ENCODE data around the gene IRF2BP1. TPM values are rescaled to one million over a fixed set of nuclear protein-coding genes. Genes with fewer than 3 reads are reported as not detected.

Gene IRF2BP1
- total and polyA plus RNA-seq, 4 donors: 18.7 to 34.0 (median 30.1) TPM

DNA sequence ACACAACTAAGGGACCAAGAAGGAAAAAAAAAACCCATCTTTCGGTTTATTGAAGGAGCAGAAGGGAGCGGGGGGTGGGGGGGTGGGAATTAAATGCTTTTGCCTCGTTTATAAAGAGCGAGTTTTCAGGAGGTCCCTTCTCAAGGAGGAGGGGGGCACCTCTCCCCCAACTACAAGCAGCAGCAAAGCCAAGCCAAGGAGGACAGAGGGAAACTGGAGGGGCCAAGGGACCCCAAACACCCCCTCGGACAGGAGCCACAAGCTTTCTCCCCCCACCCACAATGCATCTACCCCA lies 2.4 kb downstream of the IRF2BP1 start:
- DNase-seq (ENCODE audit: low read depth in 4 of 6, low spot score in 6 of 6): no peak

DNA sequence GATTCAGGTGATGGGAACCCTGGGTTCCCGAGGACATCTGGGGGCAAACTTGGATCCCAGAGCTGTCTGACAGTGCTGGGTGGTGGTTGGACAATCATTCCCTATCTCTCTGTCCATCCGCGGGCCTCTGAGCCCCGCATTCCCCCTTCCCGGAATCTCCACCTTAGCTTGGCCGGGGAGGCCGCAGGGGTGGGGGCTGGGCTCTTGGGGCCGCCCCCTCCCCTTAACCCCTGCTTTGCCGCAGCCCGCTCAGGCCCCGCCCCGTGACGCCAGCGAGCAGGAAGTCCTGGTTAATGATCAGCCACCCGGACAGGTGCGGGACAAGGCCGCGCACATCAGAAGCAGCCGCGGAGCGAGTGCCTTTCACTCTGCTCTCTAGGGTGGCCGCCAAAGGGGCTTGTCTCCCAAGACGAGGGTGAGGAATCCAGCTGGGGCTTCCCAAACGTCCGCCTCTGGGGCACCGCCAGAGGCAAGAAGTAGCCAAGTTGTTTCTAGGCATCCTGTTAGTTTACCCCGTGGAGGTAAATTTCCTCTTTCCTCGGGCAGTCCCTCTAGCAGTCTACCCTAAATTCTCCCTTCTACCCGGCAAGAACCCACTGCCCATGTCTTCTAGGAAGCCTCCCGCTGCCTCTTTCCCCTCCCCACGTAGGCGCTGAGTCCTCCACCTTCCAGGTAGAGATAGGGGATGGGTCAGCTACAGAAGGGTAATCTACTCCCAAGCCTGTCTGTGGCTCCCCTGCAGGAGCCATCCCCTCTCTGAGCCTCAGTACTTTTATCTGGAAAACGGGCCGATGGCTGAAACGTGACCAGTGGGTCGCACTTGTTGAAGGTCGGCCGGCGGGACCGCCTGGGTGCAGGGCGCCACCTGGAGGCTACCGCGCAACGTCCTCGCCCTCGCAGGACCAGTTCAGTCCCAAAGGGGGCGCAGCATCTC lies 3.0 kb downstream of the IRF2BP1 start:
- H3K27ac ChIP-seq (ENCODE audit: low read depth, low read length): no peak overlapping the region
- WGBS (ENCODE audit: insufficient coverage): 8% methylated on average over 41 of the region's 47 CpGs

More for the DNA sequence above, 2.4 kb downstream of the IRF2BP1 start:
- H3K27me3 ChIP-seq (ENCODE audit: control insufficient read depth, insufficient read depth, low read length): no peaks in the 10 kb centered on the region
- H3K4me3 ChIP-seq (ENCODE audit: low read depth, low read length): peak overlapping the region; percentile 9
- peaks cover 49% of the 10 kb centered on the region for H3K4me1 ChIP-seq (ENCODE audit: control insufficient read depth, insufficient read depth, low read length)
- 20% methylated on average over 1 of the region's 5 CpGs for WGBS (ENCODE audit: insufficient coverage)
- H3K9me3 ChIP-seq (ENCODE audit: control insufficient read depth, insufficient read depth, low read length): no peaks in the 10 kb centered on the region
- H3K27ac ChIP-seq (ENCODE audit: low read depth, low read length): no peak overlapping the region
- H3K36me3 ChIP-seq (ENCODE audit: control insufficient read depth, insufficient read depth, low read length): peaks cover 38% of the 10 kb centered on the region

DNA sequence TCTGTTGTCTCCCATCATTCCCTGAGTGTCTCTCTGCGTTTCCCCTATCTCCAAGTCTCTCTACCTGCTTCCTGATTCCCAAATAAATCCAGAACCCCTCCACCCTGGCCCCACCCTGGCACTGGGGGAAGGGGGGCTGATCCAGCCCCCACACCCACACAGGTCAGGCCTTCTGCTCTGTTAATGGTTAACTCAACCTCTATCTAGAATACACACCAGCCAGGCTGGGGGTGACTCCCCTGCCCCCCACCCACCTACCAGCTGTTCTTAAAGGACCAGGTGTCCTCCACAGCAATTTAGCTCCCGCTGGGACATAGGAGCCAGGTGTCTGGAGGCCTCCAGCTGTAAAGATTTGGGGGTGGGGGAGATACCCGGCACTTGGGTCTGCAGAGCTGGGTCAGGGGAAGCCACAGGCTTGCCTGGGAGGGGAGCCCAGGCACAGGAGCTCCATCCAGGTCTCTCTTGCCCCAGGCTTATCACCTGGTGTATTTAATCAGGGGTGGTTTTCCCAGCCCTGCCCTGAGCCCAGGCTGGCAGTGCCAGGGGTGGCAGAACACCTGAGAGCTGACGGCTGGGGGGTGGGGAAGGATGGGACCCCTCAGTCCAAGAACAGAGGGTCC lies 3.9 kb downstream of the IRF2BP1 start:
- Histone ChIP-seq H3K4me1 (ENCODE audit: control insufficient read depth, insufficient read depth, low read length) (peaks cover 49% of the 10 kb centered on the region), H3K4me3 (ENCODE audit: low read depth, low read length) (no peak overlapping the region), H3K9me3 (ENCODE audit: control insufficient read depth, insufficient read depth, low read length) (no peaks in the 10 kb centered on the region), H3K27ac (ENCODE audit: low read depth, low read length) (no peak overlapping the region), H3K27me3 (ENCODE audit: control insufficient read depth, insufficient read depth, low read length) (peaks cover 3% of the 10 kb centered on the region), H3K36me3 (ENCODE audit: control insufficient read depth, insufficient read depth, low read length) (peaks cover 38% of the 10 kb centered on the region)
- DNase-seq (ENCODE audit: low read depth in 4 of 6, low spot score in 6 of 6): no peak
- WGBS (ENCODE audit: insufficient coverage): 42% methylated on average over 3 of the region's 4 CpGs

More for the DNA sequence above, 3.0 kb downstream of the IRF2BP1 start:
- H3K9me3 ChIP-seq (ENCODE audit: control insufficient read depth, insufficient read depth, low read length): no peaks in the 10 kb centered on the region
- peak in 2 of 6 donors; percentile 63 to 78 for DNase-seq (ENCODE audit: low read depth in 4 of 6, low spot score in 6 of 6)
- peaks cover 38% of the 10 kb centered on the region for H3K36me3 ChIP-seq (ENCODE audit: control insufficient read depth, insufficient read depth, low read length)
- peaks cover 49% of the 10 kb centered on the region for H3K4me1 ChIP-seq (ENCODE audit: control insufficient read depth, insufficient read depth, low read length)
- H3K4me3 ChIP-seq (ENCODE audit: low read depth, low read length): peak overlapping the region; percentile 9
- H3K27me3 ChIP-seq (ENCODE audit: control insufficient read depth, insufficient read depth, low read length): no peaks in the 10 kb centered on the region

GRCh38 chr19:45881082-45881908 lies 4.6 kb downstream of the IRF2BP1 start:
- no peak for DNase-seq (ENCODE audit: low read depth in 4 of 6, low spot score in 6 of 6)
- peaks cover 38% of the 10 kb centered on the region for H3K36me3 ChIP-seq (ENCODE audit: control insufficient read depth, insufficient read depth, low read length)
- H3K27ac ChIP-seq (ENCODE audit: low read depth, low read length): no peak overlapping the region
- no peaks in the 10 kb centered on the region for H3K9me3 ChIP-seq (ENCODE audit: control insufficient read depth, insufficient read depth, low read length)
- H3K4me1 ChIP-seq (ENCODE audit: control insufficient read depth, insufficient read depth, low read length): peaks cover 49% of the 10 kb centered on the region
- 78% methylated on average over 10 of the region's 10 CpGs for WGBS (ENCODE audit: insufficient coverage)
- H3K4me3 ChIP-seq (ENCODE audit: low read depth, low read length): no peak overlapping the region
- H3K27me3 ChIP-seq (ENCODE audit: control insufficient read depth, insufficient read depth, low read length): peaks cover 9% of the 10 kb centered on the region

DNA sequence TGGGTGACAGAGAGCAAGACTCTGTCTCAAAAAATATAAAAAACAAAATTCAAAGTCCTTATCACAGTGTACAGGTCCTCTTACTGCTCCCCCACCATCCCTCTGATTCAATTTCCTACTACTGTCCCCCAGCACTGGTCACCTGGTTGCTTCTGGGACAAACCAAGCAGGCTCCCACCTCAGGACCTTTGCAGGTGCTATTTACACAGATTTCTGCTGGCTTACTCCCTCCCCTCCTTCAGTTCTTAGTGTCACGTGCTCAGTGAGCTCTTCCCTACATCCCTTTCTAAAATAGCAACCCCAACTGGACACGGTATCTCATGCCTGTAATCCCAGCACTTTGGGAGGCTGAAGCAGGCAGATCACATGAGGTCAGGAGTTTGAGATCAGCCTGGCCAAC lies 6.0 kb downstream of the IRF2BP1 start:
- Histone ChIP-seq H3K27me3 (ENCODE audit: control insufficient read depth, insufficient read depth, low read length) (peaks cover 11% of the 10 kb centered on the region), H3K4me1 (ENCODE audit: control insufficient read depth, insufficient read depth, low read length) (peaks cover 45% of the 10 kb centered on the region), H3K27ac (ENCODE audit: low read depth, low read length) (no peak overlapping the region), H3K36me3 (ENCODE audit: control insufficient read depth, insufficient read depth, low read length) (peaks cover 35% of the 10 kb centered on the region), H3K4me3 (ENCODE audit: low read depth, low read length) (no peak overlapping the region), H3K9me3 (ENCODE audit: control insufficient read depth, insufficient read depth, low read length) (no peaks in the 10 kb centered on the region)
- no peak for DNase-seq (ENCODE audit: low read depth in 4 of 6, low spot score in 6 of 6)
- 83% methylated on average over 2 of the region's 2 CpGs for WGBS (ENCODE audit: insufficient coverage)

- WGBS (ENCODE audit: insufficient coverage): 72% methylated on average over 5 of the region's 8 CpGs
- Histone ChIP-seq H3K4me3 (ENCODE audit: low read depth, low read length) (no peak overlapping the region), H3K9me3 (ENCODE audit: control insufficient read depth, insufficient read depth, low read length) (no peaks in the 10 kb centered on the region), H3K36me3 (ENCODE audit: control insufficient read depth, insufficient read depth, low read length) (peaks cover 26% of the 10 kb centered on the region), H3K27ac (ENCODE audit: low read depth, low read length) (no peak overlapping the region), H3K27me3 (ENCODE audit: control insufficient read depth, insufficient read depth, low read length) (peaks cover 11% of the 10 kb centered on the region), H3K4me1 (ENCODE audit: control insufficient read depth, insufficient read depth, low read length) (peaks cover 36% of the 10 kb centered on the region)
- no peak for DNase-seq (ENCODE audit: low read depth in 4 of 6, low spot score in 6 of 6)
These were observed 6.9 kb downstream of the IRF2BP1 start for GRCh38 chr19:45879055-45879454.

DNA sequence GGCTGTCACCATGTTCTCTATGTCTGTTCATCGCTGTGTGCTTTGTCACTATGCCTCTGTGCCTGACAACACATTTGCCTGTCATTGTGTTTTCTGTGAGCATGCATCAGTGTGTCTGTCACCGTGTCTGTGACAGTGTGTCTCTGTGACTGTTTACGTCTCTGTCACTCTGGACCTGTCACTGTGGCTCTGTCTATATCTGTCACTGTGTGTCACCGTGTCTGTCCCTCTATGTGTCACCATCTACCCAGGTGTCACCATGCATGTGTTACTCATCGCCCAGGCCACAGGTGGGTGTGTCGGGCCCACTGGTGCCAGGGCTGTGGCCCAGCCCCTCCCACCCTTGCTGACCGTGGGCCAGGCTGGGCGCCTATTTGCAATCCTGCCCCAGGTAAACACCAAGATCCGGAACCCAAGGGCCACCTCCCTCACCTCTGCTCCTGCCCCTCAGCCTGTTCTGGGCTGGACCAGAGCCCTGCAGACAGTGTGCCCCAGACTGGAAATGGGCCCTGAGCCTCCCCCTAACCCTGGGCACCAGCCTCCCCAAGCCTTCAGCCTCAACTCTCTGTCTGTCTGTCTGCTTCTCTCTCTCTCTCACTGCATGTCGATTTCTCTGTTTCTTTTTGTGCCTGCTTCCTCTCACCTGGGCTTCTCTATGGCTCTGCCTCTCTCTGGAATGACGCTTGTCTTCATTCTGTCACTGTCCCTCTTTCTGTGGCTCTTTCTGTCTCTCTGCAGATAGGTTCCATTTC lies 7.7 kb downstream of the IRF2BP1 start:
- 81% methylated on average over 11 of the region's 11 CpGs for WGBS (ENCODE audit: insufficient coverage)
- H3K27ac ChIP-seq (ENCODE audit: low read depth, low read length): no peak overlapping the region
- H3K4me1 ChIP-seq (ENCODE audit: control insufficient read depth, insufficient read depth, low read length): peaks cover 29% of the 10 kb centered on the region
- H3K27me3 ChIP-seq (ENCODE audit: control insufficient read depth, insufficient read depth, low read length): peaks cover 11% of the 10 kb centered on the region
- DNase-seq (ENCODE audit: low read depth in 4 of 6, low spot score in 6 of 6): no peak
- H3K9me3 ChIP-seq (ENCODE audit: control insufficient read depth, insufficient read depth, low read length): no peaks in the 10 kb centered on the region
- H3K36me3 ChIP-seq (ENCODE audit: control insufficient read depth, insufficient read depth, low read length): peaks cover 18% of the 10 kb centered on the region
- no peak overlapping the region for H3K4me3 ChIP-seq (ENCODE audit: low read depth, low read length)

- Histone ChIP-seq H3K4me1 (ENCODE audit: control insufficient read depth, insufficient read depth, low read length) (peaks cover 12% of the 10 kb centered on the region), H3K27me3 (ENCODE audit: control insufficient read depth, insufficient read depth, low read length) (peaks cover 11% of the 10 kb centered on the region), H3K27ac (ENCODE audit: low read depth, low read length) (peak overlapping the region; percentile 29), H3K9me3 (ENCODE audit: control insufficient read depth, insufficient read depth, low read length) (no peaks in the 10 kb centered on the region), H3K4me3 (ENCODE audit: low read depth, low read length) (no peak overlapping the region), H3K36me3 (ENCODE audit: control insufficient read depth, insufficient read depth, low read length) (peaks cover 5% of the 10 kb centered on the region)
- WGBS (ENCODE audit: insufficient coverage): 17% methylated on average over 33 of the region's 41 CpGs
- peak in 1 of 6 donors; percentile 29 for DNase-seq (ENCODE audit: low read depth in 4 of 6, low spot score in 6 of 6)
These were observed 9.3 kb downstream of the IRF2BP1 start for GRCh38 chr19:45876411-45877197.
